Testis (tissue), 3 donors: ENCODE data around the gene PLCH2. TPM values are rescaled to one million over a fixed set of nuclear protein-coding genes. Genes with fewer than 3 reads are reported as not detected.

ENCODE experiments used
- DNase-seq: peaks from one replicate; pipeline ENCODE4 v3.0.0-alpha.2; 2019
- H3K27ac ChIP-seq, 2 donors: fragments of 200-600 bp; sonication (generic); one replicate each; pipeline ENCODE4 v1.5.1; 2019
- H3K27me3 ChIP-seq: fragments of 200-600 bp; sonication (generic); one replicate; pipeline ENCODE4 v1.5.1; 2019
- H3K36me3 ChIP-seq: fragments of 200-600 bp; sonication (generic); one replicate; pipeline ENCODE4 v1.5.1; 2017; ENCODE audit warnings: low read depth; ENCODE audit errors: missing control alignments
- H3K4me1 ChIP-seq: fragments of 200-600 bp; sonication (generic); one replicate; pipeline ENCODE4 v1.5.1; 2019
- H3K4me3 ChIP-seq, 2 donors: fragments of 200-600 bp; sonication (generic); one replicate each; pipeline ENCODE4 v1.5.1; 2017 to 2019
- H3K9me3 ChIP-seq: fragments of 200-600 bp; sonication (generic); one replicate; pipeline ENCODE4 v1.5.1; 2017
- CTCF ChIP-seq, 3 experiments: fragments of 450-650 bp in 2 of 3; fragments of 200-600 bp in 1 of 3; sonication (generic) in 1 of 3; IDR thresholded peaks; one replicate each; pipeline ENCODE4 v1.5.1; 2016 to 2019; ENCODE audit warnings: antibody characterized with exemption in 3 of 3, mild to moderate bottlenecking in 2 of 3, moderate library complexity in 1 of 3
- POLR2A ChIP-seq: fragments of 450-650 bp; IDR thresholded peaks from one replicate; pipeline ENCODE4 v1.6.1; 2017; ENCODE audit warnings: antibody characterized with exemption, mild to moderate bottlenecking, moderate library complexity
- WGBS, 2 donors: methylation state at CpG; one replicate each; pipeline ENCODE4 v1.1.5; 2018; 5-methylcytosine and 5-hydroxymethylcytosine counted together
- intact Hi-C: fragments of 100-400 bp; cut with DNase I; formaldehyde crosslinking; loops from one replicate; pipeline ENCODE4 v1.15.1; 2023; ENCODE audit warnings: low total_unique reads
- polyA plus RNA-seq: library from polyadenylated mRNA; stranded (reverse); fragments of 350-450 nt; fragmentation: Illumina TruSeq; extraction: RNeasy Lipid Tissue Mini Kit (QIAGEN cat#74804); gene quantifications from one replicate; pipeline ENCODE4 v1.2.3, GENCODE V29; 2014; ENCODE audit warnings: low read depth, low replicate concordance; ENCODE audit not compliant: insufficient read depth
- total RNA-seq, 2 donors: library from RNA; depleted of rRNA; stranded (reverse); fragments of >200 nt; gene quantifications; one replicate each; pipeline ENCODE4 v1.2.3, GENCODE V29; 2016

The PLCH2 gene
- total and polyA plus RNA-seq, 3 donors from 2014 or later = 2.7 to 6.5 (median 5.7) TPM

DNA sequence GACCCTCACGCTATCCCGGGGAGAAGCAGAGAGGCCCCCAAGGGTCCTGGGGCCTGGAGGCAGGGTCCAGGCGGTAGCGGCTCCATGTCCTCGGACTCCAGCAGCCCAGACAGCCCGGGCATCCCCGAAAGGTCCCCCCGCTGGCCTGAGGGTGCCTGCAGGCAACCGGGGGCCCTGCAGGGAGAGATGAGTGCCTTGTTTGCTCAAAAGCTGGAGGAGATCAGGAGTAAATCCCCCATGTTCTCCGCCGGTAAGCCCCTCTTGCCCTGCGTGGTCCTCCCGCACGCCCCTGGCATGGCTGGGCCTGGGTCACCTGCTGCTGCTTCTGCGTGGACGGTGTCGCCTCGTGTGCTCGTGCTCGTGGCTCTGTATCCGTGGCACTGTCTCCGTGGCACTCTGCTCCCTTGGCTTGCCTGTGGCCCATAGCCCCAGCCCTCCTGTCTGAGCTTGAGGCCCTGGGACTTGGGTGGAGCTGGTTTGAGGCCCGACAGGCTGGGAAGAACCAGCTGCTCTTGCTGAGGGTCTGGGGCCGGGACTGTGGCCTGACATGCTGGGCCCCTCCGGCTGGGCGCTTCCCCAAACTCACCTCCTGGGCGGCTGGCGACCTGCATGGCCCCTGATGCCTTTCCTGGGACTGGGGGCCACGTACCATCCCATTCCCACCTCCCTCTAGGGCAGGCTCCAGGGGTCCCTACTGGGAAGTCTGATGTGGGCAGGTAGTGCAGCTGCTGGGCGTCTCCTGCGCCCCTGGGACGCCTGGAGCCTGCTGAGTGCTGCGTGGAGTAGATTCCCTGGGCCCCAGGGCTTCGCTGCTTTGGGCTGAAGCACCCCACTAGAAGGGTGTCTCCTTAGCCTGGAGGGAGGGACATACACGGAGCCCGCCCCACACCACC is 26.8 kb downstream of the PLCH2 start:
- intact Hi-C loops = no loop called here

DNA sequence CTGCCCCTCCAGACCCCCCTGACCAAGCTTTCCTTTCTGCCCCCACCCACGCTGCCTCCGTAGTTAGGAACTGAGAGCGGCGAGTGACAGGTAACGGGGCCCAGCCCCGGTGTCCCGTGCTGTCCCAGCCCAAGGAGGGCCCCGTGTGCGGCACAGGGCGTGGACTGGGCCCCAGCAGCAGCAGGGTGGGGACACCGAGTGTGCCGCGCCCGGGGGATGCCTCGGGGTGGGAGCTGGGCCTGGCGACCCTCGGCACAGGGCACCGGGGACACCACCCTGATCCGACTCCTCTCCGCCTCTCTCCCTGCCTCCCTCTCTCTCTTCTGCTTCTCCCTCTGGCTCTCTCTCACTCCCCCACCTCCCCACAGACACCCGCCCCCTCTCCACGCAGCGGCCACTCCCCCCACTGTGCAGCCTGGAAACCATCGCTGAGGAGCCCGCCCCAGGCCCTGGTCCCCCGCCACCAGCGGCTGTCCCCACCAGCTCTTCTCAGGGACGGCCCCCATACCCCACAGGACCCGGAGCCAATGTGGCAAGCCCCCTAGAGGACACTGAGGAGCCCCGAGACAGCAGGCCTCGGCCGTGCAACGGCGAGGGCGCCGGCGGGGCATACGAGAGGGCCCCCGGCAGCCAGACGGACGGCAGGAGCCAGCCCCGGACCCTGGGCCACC is 27.6 kb downstream of the PLCH2 start:
- no peak for TF ChIP-seq CTCF (IDR thresholded peaks at IDR 0.05)
- no peak for TF ChIP-seq POLR2A
- no peak overlapping the region for H3K4me3 ChIP-seq
- H3K36me3 ChIP-seq = no peaks in the 10 kb centered on the region
- no peak for DNase-seq
- H3K27me3 ChIP-seq = no peaks in the 10 kb centered on the region
- intact Hi-C loops = no loop called here
- no peaks in the 10 kb centered on the region for H3K4me1 ChIP-seq
- H3K9me3 ChIP-seq = no peaks in the 10 kb centered on the region
- H3K27ac ChIP-seq = no peak overlapping the region
- 46% methylated on average over 42 of the region's 42 CpGs; no CpG with 5 or more reads in 1 of the 2 donors for WGBS, 2 donors

More for the DNA sequence above, 26.8 kb downstream of the PLCH2 start:
- Histone ChIP-seq H3K36me3 (no peaks in the 10 kb centered on the region), H3K4me1 (no peaks in the 10 kb centered on the region), H3K27ac (no peak overlapping the region), H3K27me3 (no peaks in the 10 kb centered on the region), H3K9me3 (no peaks in the 10 kb centered on the region), H3K4me3 (no peak overlapping the region)
- DNase-seq = no peak
- no peak for TF ChIP-seq CTCF (IDR thresholded peaks at IDR 0.05)
- no peak for TF ChIP-seq POLR2A
- 75 to 81% methylated on average over 7 to 36 of the region's 36 CpGs for WGBS, 2 donors

DNA sequence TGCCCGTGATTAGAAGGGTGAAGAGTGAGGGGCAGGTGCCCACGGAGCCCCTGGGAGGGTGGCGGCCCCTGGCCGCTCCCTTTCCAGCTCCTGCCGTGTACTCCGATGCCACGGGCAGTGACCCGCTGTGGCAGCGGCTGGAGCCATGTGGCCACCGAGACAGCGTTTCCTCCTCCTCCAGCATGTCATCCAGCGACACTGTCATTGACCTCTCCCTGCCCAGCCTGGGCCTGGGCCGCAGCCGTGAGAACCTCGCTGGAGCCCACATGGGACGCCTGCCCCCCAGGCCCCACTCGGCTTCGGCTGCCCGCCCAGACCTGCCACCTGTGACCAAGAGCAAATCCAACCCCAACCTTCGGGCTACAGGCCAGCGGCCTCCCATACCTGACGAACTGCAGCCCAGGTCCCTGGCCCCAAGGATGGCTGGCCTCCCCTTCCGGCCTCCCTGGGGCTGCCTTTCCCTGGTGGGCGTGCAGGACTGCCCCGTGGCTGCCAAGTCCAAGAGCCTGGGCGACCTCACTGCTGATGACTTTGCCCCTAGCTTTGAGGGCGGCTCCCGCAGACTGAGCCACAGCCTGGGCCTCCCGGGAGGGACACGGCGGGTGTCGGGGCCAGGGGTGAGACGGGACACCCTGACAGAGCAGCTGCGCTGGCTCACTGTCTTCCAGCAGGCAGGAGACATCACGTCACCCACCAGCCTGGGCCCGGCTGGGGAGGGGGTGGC is 28.3 kb downstream of the PLCH2 start:
- Histone ChIP-seq H3K36me3 (no peaks in the 10 kb centered on the region), H3K4me1 (no peaks in the 10 kb centered on the region), H3K9me3 (no peaks in the 10 kb centered on the region), H3K4me3 (no peak overlapping the region), H3K27me3 (no peaks in the 10 kb centered on the region), H3K27ac (no peak overlapping the region)
- WGBS, 2 donors = 60 to 61% methylated on average over 3 to 33 of the region's 36 CpGs
- intact Hi-C loops = no loop called here
- TF ChIP-seq CTCF (IDR thresholded peaks at IDR 0.05) = no peak
- TF ChIP-seq POLR2A = no peak
- DNase-seq = no peak

DNA sequence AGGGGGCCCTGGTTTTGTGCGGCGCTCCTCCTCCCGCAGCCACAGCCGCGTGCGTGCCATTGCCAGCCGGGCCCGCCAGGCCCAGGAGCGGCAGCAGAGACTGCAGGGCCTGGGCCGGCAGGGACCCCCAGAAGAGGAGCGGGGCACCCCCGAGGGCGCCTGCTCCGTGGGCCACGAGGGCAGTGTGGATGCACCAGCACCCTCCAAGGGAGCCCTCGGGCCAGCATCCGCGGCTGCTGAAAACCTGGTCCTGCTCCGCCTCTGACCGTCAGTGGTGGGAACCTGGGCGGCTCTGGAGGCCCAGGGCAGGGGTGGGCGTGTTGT is 28.8 kb downstream of the PLCH2 start:
- 54 to 60% methylated on average over 4 to 8 of the region's 22 CpGs for WGBS, 2 donors
- H3K9me3 ChIP-seq = no peaks in the 10 kb centered on the region
- DNase-seq = no peak
- no peaks in the 10 kb centered on the region for H3K36me3 ChIP-seq
- intact Hi-C loops = no loop called here
- no peak overlapping the region for H3K4me3 ChIP-seq
- H3K27ac ChIP-seq = no peak overlapping the region
- TF ChIP-seq CTCF (IDR thresholded peaks at IDR 0.05) (no peak), POLR2A (no peak)
- no peaks in the 10 kb centered on the region for H3K4me1 ChIP-seq
- no peaks in the 10 kb centered on the region for H3K27me3 ChIP-seq
